Measurements from ENCODE around the gene MGAT4B.
"Not testable (repeated sequence)": the region's sequence is repeated elsewhere in the genome, so short reads cannot be mapped to it uniquely, and the experiment has no call there.

Gene MGAT4B

GRCh38 chr5:179806250-179807048, at the start of gene MGAT4B:
MGAT4B (minus strand) TSS chr5:179806866; CDS start chr5:179806583, 283 bp downstream.
- peak; percentile 95 for DNase-seq (ENCODE audit: low spot score)

- DNase-seq (ENCODE audit: low spot score) = no peak
These were observed 47.7 kb upstream of the MGAT4B start for GRCh38 chr5:179854356-179854755.

- DNase-seq (ENCODE audit: low spot score) = no peak
These were observed 46.4 kb upstream of the MGAT4B start for GRCh38 chr5:179852993-179853547.

DNA sequence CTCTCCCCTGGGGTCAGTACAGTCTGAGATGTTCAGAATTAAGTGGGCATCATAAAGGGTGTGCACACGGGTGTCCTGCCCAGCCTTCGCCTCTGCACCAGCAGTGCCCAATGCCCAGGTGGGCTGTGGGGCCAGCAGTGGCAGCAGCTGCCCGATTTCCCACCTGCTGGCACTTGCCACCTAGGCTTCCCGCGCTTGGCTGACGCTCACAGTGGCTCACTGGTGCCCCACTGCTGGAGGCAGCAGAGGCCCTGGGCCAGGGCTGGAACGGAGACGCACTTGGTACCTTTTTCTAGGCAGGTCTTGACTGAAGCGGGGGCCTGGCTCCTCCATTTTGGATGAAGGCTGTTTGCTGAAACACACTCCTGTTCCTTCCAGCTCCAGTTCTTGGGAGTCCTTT, 35.0 kb upstream of the MGAT4B start:
- no peak for DNase-seq (ENCODE audit: low spot score)

DNA sequence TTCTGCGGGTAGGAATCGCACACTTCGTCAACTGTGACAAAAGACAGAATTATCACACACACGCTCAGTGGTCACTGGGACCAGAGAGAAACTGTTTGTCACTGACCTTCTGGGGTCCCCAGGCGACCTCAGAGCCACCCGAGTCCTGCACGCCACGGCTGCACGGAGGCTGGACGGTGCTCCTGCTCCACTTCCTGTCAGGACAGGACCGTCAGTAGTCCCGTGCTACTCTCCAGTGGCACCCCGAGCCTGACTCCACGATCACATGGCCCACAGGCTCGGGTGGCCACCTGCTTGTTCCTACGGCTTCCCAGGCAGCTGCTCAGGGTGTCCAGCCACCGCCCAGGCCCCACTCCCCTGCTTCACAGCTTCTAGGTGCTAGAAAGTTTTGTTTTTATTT, 34.1 kb upstream of the MGAT4B start:
- DNase-seq (ENCODE audit: low spot score) = no peak

GRCh38 chr5:179840321-179840720, 33.7 kb upstream of the MGAT4B start:
- no peak for DNase-seq (ENCODE audit: low spot score)

GRCh38 chr5:179839328-179840256, 32.9 kb upstream of the MGAT4B start:
- no peak for DNase-seq (ENCODE audit: low spot score)

GRCh38 chr5:179837076-179838011, 30.7 kb upstream of the MGAT4B start:
- DNase-seq (ENCODE audit: low spot score) = no peak

GRCh38 chr5:179836225-179837019, 29.8 kb upstream of the MGAT4B start:
- DNase-seq (ENCODE audit: low spot score) = no peak

DNA sequence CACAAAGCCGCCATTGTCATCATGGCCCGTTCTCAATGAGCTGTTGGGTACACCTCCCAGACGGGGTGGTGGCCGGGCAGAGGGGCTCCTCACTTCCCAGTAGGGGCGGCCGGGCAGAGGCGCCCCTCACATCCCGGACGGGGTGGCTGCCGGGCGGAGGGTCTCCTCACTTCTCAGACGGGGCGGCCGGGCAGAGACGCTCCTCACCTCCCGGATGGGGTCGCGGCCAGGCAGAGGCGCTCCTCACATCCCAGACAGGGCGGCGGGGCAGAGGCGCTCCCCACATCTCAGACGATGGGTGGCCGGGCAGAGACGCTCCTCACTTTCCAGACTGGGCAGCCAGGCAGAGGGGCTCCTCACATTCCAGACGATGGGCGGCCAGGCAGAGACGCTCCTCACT, 28.2 kb upstream of the MGAT4B start:
- not testable (repeated sequence) for DNase-seq (ENCODE audit: low spot score)

DNA sequence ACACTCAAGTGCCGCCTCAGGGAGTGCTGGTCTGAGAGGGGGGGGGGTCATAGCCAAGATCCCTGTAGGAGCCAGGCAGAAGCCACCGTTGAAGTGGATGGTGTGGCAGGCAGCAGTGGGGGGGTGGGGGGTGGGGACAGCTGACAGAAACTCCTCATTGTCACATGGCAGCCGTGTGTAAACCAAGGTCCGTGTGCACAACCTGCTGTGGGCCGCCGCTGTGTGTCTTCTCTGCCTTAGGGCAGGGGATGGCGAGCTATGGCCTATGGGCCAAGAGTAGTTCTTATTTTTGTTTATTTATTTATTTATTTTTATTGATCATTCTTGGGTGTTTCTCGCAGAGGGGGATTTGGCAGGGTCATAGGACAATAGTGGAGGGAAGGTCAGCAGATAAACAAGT, 27.5 kb upstream of the MGAT4B start:
- no peak for DNase-seq (ENCODE audit: low spot score)

DNA sequence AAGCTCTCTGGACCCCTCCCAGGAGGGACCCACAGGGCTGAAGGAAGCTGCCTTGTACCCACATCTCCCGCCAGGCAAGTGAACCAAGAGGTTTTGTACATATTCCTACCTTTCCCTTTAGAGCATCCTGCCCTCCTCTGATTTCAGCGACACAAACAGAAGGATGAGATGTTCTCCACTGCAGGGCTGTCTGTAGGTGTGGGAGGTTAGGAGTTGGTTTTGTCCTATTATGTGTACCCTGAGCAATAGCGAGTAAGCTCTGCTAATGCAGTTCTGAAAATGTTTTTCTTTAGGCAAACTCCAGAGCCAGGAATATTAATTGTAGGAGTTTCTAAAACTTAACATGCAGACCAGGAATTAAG, 27.0 kb upstream of the MGAT4B start:
- DNase-seq (ENCODE audit: low spot score) = no peak

DNA sequence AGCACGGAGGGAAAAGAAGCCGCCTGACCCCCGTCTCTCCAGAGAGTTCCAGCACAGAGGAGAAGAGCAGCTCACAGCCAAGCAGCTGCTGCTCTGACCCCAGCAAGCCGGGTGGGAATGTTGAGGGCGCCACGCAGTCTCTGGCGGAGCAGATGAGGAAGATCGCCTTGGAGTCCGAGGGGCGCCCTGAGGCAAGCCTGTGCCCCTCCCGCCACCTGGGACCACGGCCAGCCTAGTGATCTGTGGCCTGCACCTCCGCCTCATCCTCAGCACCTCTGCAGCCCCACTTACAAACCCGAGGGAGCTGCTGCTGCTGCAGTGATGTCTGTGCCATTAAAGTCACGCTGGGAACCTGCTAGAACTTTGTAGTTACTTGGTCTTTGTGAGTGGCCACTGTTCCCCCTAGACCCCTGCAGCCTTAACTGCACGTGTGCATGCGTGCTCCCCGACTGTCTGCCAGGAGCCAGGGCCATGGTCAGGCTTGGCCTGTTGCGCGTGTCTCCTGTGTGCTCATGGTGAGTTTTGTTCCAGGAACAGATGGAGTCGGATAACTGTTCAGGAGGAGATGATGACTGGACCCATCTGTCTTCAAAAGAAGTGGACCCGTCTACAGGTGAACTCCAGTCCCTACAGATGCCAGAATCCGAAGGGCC, 26.5 kb upstream of the MGAT4B start:
- DNase-seq (ENCODE audit: low spot score) = no peak

- no peak for DNase-seq (ENCODE audit: low spot score)
These were observed 25.5 kb upstream of the MGAT4B start for GRCh38 chr5:179832039-179832745.

- no peak for DNase-seq (ENCODE audit: low spot score)
These were observed 24.3 kb upstream of the MGAT4B start for GRCh38 chr5:179830818-179831468.

GRCh38 chr5:179829732-179830435, 23.2 kb upstream of the MGAT4B start:
- no peak for DNase-seq (ENCODE audit: low spot score)

DNA sequence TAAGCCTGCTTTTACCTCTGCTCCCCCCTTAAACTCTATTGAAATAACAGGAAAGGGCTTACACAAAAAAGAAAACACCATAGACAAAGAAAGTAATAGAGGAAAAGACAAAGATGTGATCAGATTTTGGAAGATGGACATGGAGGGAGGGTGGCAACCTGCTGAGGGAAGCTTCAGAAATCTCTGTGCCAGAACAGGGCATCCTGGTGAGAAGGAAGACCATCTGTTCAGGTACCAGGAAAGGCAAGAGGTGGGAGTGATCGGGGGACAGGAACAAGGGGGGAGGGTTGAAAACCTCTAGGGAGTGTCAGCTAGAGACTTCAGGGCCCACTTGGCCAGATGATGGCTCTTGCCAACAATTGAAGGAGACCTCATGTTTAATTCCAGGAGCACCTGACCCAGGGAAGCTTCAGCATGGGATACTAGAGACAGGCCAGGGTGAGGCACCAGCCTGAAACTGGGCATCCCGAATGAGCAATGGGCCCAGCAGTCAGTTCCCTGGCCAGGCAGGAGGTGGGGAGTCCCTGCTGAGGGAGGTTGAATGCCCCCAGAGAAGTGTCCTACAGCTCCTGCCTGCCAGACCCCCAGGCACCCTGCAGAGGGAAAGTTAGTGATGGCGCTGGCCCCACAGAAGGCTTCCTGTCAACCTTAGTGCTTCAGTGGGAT, 22.2 kb upstream of the MGAT4B start:
- no peak for DNase-seq (ENCODE audit: low spot score)

DNA sequence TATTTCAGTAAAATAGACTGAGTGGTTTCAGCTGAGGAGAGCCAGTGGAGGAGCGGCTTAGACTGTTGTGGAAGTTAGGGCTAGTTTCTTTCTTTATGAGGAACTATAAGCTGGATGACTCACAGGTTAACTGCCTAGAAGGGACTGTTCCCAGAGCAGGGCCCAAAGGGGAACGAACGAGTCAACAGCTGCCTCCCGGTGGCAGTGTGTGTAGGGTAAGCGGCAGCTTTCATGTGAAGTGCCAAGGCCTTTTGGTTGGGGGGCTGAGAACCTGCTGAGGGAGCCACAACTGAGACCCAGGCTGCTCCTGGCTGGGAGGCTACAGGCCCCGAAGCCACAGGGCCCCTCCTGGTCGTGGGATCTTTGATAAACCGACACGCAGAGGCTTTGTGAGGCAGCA, 21.0 kb upstream of the MGAT4B start:
- no peak for DNase-seq (ENCODE audit: low spot score)

Measured in AG20443 (cell line).